GM12891 (cell line): ENCODE results near the gene LIF.

Experiments
- PAX5 ChIP-seq: IDR thresholded peaks from 2 replicates; pipeline ENCODE4 v1.6.1; 2011; ENCODE audit warnings: low read length, moderate library complexity, mild to moderate bottlenecking; ENCODE audit not compliant: insufficient read depth, severe bottlenecking
- POLR2A ChIP-seq: IDR thresholded peaks from 2 replicates; pipeline ENCODE4 v1.6.1; 2011; ENCODE audit warnings: low read depth, low read length, control low read depth
- SPI1 ChIP-seq: IDR thresholded peaks from 2 replicates; pipeline ENCODE4 v1.6.1; 2011; ENCODE audit warnings: low read depth, low read length, control low read depth

- TF ChIP-seq PAX5: no peak
- TF ChIP-seq POLR2A: no peak
- no peak for TF ChIP-seq SPI1
These were observed 24.2 kb downstream of the LIF start for GRCh38 chr22:30222321-30222720.
